ENCODE results near the gene FNTB. TPM values are rescaled to one million over a fixed set of nuclear protein-coding genes. Genes with fewer than 3 reads are reported as not detected.

Gene FNTB
- total and polyA plus RNA-seq, 2 of the 13 experiments (the other 11 are each of a cell fraction or from before 2014, with no cell fraction given), result 23.6 to 28.5 TPM

- TF ChIP-seq GTF3A (CRISPR knock-in tag; conservative IDR thresholded peaks at IDR 0.05), result no peak
- TF ChIP-seq NFE2L2 (IDR thresholded peaks at IDR 0.05; ENCODE audit: low read length), result no peak
- TF ChIP-seq, protein P1, sequence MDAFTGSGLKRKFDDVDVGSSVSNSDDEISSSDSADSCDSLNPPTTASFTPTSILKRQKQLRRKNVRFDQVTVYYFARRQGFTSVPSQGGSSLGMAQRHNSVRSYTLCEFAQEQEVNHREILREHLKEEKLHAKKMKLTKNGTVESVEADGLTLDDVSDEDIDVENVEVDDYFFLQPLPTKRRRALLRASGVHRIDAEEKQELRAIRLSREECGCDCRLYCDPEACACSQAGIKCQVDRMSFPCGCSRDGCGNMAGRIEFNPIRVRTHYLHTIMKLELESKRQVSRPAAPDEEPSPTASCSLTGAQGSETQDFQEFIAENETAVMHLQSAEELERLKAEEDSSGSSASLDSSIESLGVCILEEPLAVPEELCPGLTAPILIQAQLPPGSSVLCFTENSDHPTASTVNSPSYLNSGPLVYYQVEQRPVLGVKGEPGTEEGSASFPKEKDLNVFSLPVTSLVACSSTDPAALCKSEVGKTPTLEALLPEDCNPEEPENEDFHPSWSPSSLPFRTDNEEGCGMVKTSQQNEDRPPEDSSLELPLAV (CRISPR knock-in tag; conservative IDR thresholded peaks at IDR 0.05; ENCODE audit: low read depth), result no peak
Observed at GRCh38 chr14:64946310-64947045, 40.2 kb upstream of the FNTB start (continued).

DNA sequence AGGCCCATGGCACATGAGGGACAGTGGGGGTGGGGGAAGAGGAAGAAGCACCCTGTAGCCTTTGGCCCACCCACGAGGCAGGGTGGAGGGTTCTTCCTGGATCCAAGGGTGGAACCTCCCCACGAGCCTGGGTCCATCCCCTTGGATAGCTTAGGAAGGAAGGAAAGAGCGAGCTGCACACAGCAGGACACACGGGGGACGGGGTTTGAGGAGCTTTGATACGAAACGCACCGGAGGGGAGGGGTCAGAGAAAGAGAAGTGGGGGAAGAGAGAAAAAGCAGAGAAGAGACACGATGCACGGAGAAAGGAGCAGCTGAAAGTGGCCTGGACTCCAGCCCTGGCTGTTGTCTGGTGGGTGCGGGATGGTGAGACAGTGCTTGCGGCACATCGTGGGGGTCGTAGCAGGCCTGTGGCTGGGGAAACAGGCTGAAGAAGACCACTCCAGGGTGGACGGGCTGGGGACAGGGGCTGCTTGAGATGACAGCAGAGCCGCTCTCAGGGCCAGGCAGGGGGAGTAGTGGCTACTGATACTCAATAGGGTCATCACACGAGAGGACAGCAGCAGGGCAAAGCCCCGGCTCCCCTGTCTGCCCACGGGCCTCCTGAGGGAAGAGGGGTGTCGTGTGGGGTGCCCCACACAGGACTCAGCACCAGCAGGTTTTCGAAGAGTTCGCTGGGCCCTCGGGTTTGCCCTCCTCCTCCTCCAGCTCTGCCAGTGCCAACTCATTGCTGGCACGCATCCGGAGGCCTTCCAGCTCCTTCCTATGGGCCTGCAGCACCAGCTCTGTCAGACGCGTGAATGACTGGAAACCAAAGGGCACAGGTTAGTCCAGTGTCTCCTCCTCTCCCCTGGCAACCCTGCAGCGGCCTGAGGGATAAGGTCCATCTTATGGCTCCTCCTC lies 38.7 kb upstream of the FNTB start:
- Histone ChIP-seq H3K9me3 (ENCODE audit: low read length) (no peaks in the 10 kb centered on the region), H3K36me3 (replicated peaks in 1 of 2; ENCODE audit: control insufficient read depth in 1 of 2, insufficient read depth in 2 of 2, low read length in 2 of 2) (peaks cover 0 to 5% of the 10 kb centered on the region in 2 experiments; a peak in 1 of 5 replicates), H3K4me2 (ENCODE audit: low read depth, low read length) (peak overlapping the region; percentile 78), H3K27me3 (ENCODE audit: control insufficient read depth in 1 of 2, insufficient read depth in 2 of 2, low read length in 2 of 2) (no peaks in the 10 kb centered on the region), H2AFZ (ENCODE audit: low read length) (no peak overlapping the region), H3K4me3 (replicated peaks in 1 of 3; ENCODE audit: insufficient read depth in 1 of 3, low read depth in 2 of 3, low read length in 3 of 3) (peak overlapping the region in 1 of 3 experiments; percentile 54; a peak in 2 of 6 replicates), H3K9ac (ENCODE audit: insufficient read depth, low read depth, low read length) (peak overlapping the region; percentile 23; the same call in 1 of the 2 replicates), H4K20me1 (ENCODE audit: insufficient read depth, low read length) (no peaks in the 10 kb centered on the region), H3K79me2 (ENCODE audit: insufficient read depth, low read length) (no peaks in the 10 kb centered on the region), H3K4me1 (ENCODE audit: insufficient read depth, low read length) (peaks cover 64% of the 10 kb centered on the region), H3K27ac (ENCODE audit: extremely low read length, insufficient read depth, low read length) (peak overlapping the region; percentile 79)
- POLR2A ChIA-PET, result interaction anchor here (0.6 to 2.3 kb wide), 10 partner anchors 9 to 39 kb away, joined by 3 to 31 read pairs (median 4); partner anchors contain the start of gene FNTB
- ATAC-seq, result peak; percentile 97
- no TSS peak for BruUV-seq (replicated peaks)
- CTCF ChIA-PET (ENCODE audit: low intra/inter-chr PET ratio, low total read pairs), result no interaction called here
- WGBS (ENCODE audit: low lambda C conversion rate), result 89% methylated on average over 16 of the region's 28 CpGs
- DNase-seq (ENCODE audit: low spot score), result peak; percentile 85
- peak; percentile 89 for FAIRE-seq
- intact Hi-C loops (cut with micrococcal nuclease; ENCODE audit: unreplicated experiment), result no loop called here
- in situ Hi-C loops (cut with HindIII; ENCODE audit: extremely low pct_ligation_motif_present, low pct_unique_long_range_greater_than_20kb), result no loop called here
- TF ChIP-seq ZNF331 (CRISPR knock-in tag; IDR thresholded peaks at IDR 0.05) (peak; percentile 63; the same call in 1 of the 2 replicates), RFX5 (IDR thresholded peaks at IDR 0.05; ENCODE audit: low read depth, low read length) (peak; percentile 34; the same call in 1 of the 2 replicates), RAD21 (CRISPR knock-in tag; IDR thresholded peaks at IDR 0.05) (0 out of 2 replicates have a peak, but pooled peaks have one; percentile 26), TAF1 (CRISPR knock-in tag; IDR thresholded peaks at IDR 0.05) (peak; percentile 17; the same call in 1 of the 2 replicates), SP5 (CRISPR knock-in tag; IDR thresholded peaks at IDR 0.05; ENCODE audit: borderline replicate concordance, low read depth) (peak; percentile 94), YEATS4 (CRISPR knock-in tag; IDR thresholded peaks at IDR 0.05; ENCODE audit: borderline replicate concordance) (0 out of 2 replicates have a peak, but pooled peaks have one; percentile 32), RFX3 (CRISPR knock-in tag; IDR thresholded peaks at IDR 0.05) (no peak; the same call in 1 of the 2 replicates), HDAC1 (CRISPR knock-in tag; IDR thresholded peaks at IDR 0.05) (peak; percentile 69; the same call in 1 of the 2 replicates), FOSL2 (CRISPR knock-in tag; IDR thresholded peaks at IDR 0.05) (peak; percentile 40; the same call in 1 of the 2 replicates), ZNF441 (CRISPR knock-in tag; IDR thresholded peaks at IDR 0.05; ENCODE audit: borderline replicate concordance) (0 out of 2 replicates have a peak, but pooled peaks have one; percentile 40), NR2F6 (IDR thresholded peaks at IDR 0.05) (peak; percentile 61), NR2F6 (CRISPR knock-in tag; IDR thresholded peaks at IDR 0.05) (peak; percentile 73), ZFY (CRISPR knock-in tag; IDR thresholded peaks at IDR 0.05) (peak; percentile 62; the same call in 1 of the 2 replicates)
- TF ChIP-seq, protein P2, sequence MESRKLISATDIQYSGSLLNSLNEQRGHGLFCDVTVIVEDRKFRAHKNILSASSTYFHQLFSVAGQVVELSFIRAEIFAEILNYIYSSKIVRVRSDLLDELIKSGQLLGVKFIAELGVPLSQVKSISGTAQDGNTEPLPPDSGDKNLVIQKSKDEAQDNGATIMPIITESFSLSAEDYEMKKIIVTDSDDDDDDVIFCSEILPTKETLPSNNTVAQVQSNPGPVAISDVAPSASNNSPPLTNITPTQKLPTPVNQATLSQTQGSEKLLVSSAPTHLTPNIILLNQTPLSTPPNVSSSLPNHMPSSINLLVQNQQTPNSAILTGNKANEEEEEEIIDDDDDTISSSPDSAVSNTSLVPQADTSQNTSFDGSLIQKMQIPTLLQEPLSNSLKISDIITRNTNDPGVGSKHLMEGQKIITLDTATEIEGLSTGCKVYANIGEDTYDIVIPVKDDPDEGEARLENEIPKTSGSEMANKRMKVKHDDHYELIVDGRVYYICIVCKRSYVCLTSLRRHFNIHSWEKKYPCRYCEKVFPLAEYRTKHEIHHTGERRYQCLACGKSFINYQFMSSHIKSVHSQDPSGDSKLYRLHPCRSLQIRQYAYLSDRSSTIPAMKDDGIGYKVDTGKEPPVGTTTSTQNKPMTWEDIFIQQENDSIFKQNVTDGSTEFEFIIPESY (CRISPR knock-in tag; IDR thresholded peaks at IDR 0.05), result no peak
- TF ChIP-seq, protein P3, sequence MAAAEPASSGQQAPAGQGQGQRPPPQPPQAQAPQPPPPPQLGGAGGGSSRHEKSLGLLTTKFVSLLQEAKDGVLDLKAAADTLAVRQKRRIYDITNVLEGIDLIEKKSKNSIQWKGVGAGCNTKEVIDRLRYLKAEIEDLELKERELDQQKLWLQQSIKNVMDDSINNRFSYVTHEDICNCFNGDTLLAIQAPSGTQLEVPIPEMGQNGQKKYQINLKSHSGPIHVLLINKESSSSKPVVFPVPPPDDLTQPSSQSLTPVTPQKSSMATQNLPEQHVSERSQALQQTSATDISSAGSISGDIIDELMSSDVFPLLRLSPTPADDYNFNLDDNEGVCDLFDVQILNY (CRISPR knock-in tag; conservative IDR thresholded peaks at IDR 0.05), result no peak
